ENCODE data around the gene KDM4B.

The KDM4B gene

DNA sequence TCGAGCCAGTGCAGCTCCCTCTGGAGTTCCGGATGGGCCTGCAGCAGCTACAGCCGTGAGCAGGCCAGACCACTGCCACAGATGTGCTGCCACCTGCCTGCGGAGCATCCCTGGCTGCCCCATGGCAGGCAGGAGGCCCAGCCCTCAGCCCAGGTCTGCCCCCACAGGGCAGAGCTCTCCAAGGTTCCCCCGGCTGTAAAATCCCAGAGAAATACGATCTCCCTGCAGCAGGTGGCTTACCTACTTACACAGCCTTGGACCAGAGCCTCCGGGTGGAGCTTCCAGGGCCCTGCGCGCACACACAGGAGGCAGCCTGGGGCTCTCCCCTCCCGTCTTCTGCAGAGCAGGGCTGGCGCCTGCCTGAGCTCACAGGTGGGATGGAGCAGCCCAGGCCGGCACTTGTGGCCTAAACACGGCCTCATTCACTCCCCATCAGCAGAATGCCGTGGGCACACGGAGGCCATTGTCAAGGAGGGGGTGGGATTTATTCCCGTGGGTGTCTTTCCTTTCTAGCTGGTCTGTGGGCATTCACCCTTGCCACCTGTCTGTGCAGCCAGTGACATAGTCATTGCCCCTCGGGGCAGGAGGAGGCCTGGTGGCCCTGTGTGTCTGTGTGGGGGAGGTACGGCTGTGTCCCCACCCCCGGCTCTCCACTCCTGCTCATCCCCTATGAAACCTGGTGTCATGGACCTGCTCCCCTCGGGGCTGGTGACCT is 118.0 kb downstream of the KDM4B start:
- no peak for DNase-seq (ENCODE audit: low read depth, low spot score)

DNA sequence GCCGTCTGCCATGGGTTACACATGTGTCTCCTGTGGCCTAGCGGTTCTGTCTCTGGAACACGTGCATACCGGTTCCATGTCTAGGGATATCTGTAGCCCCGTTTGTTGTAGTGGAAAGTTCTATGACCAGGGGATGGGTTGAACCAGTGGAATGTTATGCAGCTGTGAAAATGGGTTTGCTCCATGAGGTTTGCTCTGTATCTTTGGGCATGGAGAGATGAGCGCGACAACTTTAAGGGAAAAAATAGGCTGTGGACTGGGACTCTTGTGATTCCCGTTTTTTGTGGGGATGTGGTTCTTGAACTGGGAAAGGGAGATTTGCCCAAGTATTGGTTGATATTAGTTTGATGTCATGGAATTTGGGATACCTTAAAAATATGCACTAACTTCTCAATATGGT is 120.4 kb downstream of the KDM4B start:
- no peak for DNase-seq (ENCODE audit: low read depth, low spot score)

DNA sequence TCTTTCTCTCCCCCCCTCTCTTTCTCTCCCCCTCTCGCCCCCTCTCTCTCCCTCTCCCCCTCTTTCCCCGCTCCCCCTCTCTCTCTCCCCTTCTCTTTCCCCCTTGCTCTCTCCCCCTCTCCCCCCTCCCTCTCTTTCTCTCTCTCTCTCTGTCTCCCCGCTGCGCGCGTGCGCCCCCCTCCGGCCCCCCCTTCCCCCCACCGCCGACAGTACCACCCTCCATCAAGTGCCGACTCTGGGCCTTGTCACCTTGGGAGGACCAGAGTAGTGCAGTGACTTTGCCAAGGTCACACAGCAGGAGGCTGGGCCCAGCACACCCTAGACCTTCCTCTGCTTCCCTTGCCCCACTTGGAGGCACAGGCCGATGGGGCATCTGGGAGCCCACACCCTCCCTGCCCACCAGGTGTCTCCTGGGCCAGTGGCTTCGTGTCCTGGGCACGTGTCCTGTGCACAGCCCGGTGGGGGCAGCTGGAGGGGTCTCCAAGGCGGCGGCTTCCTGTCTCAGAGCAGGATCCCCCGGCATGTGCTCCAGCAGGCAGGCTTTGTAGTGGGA is 121.6 kb downstream of the KDM4B start:
- DNase-seq (ENCODE audit: low read depth, low spot score) = no peak

DNA sequence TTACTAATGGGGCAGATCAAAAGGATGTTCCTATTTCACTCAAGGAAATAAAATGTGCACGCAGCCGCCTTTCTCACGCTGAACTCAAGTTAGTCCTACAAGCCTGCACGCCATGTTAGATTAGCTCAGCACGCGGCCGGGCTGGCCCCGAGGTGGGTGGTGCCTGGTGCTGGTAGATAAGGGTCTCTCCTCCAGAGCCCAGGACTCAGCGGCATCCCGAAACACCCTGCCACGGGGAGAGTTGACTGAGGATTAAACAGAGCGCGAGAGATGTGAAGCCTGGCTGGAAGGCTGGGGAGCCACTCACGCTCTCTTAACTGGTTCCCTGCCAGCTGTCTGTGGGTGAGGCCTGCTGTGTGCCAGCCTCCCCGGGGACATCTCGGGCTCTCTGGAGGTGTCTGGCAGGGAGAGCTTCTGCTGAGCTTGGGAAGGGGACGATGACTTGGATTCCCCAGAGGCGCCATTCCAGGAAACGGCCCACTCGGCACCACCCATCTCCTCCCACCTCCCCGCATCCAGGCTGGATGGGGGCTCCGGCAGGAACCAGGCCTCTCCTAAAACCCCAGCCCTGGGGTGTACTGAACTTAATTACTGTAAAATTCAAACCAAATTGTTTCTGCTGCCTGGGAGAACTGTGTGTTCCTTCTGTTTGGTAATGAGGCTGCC is 122.2 kb downstream of the KDM4B start:
- DNase-seq (ENCODE audit: low read depth, low spot score) = no peak

DNA sequence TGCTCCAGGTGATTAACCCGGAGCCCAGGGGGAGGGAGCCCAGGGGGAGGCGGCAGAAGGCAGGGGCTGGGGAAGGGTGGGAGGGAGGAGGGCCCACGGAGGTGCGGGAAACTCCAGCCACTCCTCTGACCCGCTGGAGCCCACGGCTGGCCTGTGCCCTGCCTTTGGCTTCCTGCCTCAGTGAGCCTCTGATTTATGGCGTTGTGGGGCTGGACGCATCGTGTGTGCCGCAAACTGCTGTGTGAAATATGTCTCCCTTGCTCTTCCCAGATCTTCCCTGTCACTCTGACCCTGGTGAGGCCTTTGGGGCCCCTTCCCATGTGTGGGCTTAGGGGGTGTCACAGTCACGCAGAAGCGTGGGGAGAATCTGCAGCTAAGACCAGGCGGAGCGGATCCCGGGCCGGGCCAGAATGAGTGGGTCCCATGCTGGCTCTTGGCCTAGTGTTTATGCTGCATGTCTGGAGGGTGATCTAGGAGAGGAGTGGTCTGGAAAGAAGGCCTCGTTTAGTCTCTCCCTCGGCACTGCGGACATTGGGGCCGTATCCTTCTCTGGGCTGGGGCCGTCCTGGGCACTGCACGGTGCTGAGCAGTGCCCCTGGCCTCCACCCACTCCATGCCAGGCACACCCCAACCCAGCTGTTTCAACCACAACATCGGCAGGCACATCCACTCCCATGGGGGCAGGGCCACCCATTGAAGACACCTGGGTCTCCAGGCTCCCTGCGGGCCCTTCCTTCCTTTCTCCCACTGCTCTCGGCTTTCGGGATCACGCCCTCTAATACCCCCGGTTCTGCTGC is 123.0 kb downstream of the KDM4B start:
- no peak for DNase-seq (ENCODE audit: low read depth, low spot score)

DNA sequence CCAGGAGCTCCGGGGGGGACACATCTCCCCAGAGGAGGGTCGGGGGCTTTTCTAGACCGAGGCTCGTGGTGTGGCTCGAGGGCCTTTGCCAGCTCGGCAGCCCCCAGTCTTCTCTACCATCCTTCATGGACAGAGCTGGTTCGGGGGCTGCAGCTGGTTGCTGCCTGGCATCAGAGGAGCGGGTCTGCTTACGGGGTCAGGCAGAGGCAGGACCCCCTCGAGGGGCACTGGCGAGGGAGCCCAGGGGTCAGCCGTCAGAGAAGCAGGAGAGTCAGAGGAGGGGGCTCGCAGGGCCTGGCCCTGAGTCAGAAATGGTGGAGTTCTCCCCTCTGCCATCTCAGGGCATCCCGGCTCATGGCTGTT is 123.5 kb downstream of the KDM4B start:
- no peak for DNase-seq (ENCODE audit: low read depth, low spot score)

DNA sequence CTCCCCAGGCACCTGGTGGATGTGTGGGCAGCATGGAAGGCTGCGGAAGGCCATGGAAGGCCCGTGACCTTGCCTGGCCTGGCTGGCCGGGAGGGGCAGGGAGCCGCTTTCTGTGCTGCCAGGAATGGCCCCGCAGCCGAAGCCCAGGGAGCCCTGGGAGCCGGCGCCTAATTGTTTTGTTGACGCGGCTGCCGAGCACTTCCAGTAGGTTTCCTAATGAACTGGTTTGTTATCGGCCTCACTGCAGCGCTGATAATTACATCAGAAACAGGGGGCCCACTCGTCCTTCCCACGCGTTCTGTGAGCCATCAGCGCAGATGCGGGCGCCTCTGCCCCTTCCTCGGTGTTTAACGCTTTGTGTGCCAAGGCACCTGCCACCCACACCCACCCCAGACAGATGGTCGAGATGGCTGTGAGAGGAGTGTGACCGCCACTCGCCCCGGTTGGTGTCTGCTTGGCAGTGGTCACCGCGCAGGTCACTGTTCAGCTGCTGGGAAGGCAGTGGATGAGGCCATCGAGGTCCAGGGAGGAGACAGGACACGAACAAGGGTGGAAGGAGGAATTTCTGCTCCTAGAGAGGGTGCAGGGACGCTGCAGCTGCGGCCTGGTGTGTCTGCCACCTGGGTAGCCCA is 124.5 kb downstream of the KDM4B start:
- DNase-seq (ENCODE audit: low read depth, low spot score) = no peak

DNA sequence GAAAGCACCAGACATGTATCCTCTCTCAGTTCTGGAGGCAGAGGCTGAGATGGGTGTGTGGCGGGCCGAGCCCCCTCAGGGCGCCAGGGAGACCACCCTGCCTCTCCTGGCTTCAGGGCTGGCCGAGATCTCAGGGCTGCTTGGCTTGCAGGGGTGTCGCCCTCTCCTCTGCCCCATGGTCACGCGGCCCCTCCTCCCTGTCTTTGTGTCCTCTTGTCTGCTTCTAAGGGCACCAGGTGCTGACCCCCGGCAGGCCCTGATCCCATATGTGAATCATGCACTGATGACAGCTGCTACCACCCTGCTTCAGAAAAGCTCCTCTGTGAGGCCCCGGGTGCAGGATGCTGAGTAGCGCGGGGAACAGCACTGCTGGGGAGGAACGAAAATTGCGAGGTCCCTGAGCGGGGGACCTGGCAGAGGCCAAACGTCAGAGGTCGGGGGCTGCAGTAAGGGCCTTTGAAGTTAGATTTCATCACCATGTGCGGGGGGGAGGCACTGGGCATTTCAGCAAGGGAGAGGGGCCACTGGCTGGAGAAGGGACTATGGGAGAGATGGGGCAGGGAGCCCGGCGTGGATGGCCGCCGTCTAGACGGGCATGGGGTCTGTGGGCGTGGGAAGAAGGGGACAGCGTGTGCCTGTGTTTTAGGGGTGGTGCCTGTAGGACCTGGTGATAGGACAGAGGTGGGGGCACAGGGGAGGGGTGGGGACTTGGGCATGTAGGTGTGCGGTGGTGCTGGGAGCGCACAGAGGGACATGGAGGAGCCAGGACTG is 125.2 kb downstream of the KDM4B start:
- no peak for DNase-seq (ENCODE audit: low read depth, low spot score)

DNA sequence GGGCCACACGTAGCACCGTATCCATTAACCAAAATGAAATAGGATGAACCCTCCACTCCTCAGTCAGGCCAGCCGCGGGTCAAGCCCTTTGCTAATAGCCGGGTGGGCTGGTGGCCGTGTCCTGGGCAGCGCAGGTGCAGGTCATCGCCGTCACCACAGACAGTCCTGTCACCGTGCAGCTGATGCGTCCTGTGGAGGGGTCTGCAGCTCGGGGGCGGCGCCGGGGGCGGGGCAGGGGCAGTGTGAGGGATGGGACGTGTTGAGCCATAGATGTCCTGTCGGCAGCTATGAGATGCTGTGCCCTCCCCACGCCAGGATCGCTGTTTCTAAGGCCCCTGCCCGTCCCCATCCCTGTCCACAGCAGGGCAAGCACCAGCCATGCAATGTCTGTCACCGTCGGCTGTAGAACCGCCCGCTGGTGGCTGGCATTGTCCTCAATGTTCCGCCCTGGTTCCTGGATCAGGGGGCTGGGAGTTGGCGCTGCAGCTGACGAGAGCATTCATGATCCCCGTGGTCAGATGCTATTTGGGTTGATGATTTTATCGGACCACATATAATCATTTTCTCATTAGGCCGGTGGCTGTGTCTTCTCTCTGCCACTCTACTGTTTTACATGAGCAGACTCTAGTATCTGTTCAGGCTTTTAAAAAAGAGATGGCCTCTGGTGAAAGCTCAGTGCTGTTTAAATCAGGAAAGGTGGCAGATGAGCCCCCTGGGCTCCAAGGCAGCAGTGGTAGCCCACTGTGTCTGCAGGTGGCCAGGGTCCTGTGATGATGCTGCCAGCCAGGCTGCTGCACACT is 126.1 kb downstream of the KDM4B start:
- no peak for DNase-seq (ENCODE audit: low read depth, low spot score)

DNA sequence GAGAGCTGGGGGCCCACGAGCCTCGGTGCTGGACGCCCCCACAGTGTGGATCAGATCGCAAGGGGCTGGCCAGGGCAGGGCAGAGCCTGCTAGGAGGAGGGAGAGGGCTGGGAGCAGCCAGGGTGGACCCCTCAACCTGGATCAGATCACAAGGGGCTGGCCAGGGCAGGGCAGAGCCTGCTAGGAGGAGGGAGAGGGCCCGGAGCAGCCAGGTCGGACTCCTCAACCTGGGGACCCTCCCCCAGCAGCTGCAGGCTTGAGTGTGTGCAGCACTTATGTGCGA is 126.6 kb downstream of the KDM4B start:
- DNase-seq (ENCODE audit: low read depth, low spot score) = no peak

DNA sequence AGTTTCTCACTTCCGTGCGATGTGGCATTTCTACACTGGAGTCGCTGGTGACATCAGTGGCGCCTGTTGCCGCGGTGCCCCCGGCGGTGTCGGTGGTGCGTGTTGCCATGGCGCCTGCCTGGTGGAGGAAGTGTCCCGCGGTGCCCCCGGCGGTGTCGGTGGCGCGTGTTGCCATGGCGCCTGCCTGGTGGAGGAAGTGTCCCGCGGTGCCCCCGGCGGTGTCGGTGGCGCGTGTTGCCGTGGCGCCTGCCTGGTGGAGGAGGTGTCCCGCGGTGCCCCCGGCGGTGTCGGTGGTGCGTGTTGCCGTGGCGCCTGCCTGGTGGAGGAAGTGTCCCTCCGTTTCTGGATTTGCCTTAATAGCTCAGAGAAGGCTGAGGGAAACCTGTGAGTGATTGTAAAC is 127.6 kb downstream of the KDM4B start:
- no peak for DNase-seq (ENCODE audit: low read depth, low spot score)

DNA sequence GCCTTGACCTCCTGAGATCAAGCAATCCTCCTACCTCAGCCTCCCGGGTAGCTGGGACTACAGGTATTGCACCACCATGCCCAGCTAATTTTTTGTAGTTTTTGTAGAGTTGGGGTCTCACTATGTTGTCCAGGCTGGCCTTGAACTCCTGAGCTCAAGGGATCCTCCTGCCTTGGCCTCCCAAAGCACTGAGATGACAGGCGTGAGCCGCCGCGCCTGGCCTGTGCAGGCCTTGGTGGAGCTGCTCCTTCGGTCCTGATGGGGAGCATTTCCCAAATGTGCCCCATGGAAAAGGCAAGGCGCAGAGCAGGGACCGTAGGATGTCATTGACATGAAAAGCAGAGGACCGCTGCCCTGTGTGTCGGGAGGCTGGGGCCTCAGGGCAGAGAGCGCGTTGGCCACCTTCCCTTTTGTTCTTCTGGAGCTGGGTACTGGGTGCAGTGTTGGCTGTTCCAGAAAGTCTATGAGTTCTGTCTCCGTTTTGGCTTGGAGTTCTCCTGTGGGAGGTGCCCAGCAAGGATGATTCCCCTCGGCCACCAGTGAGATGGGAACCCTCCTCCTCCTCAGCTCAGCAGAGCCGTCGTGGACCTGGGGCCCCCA is 128.5 kb downstream of the KDM4B start:
- DNase-seq (ENCODE audit: low read depth, low spot score) = no peak

DNA sequence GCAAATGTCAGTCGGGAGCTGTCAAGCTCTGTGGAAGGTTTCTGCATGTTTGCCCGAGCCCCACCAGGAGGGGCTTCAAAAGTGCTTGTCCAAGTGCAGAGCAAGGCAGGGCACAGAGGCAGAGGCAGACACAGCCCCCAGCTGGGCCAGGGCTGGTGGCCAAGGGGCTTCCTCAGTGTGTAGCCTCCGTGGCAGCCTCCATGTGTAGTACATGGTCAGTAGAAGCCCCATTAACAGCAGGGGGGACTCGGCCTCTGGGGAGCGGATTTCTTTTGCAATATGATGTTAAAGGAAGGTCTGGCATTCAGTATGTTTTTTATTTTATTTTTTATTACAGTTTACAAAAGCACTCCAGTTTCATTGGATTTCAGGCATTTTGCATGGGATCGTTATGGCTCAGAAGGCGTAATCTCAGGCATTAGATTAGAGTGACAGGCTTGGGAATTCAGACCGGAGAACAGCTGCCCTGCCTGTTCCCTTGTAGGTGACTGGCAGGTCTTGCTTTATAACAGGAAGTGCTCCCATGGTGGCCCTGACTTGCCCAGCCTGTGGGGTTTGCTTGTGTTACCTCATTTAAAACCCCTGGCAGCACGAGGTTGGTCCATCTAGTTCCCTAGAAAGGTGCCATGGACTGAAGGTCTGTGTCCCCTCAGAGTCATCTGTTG is 129.2 kb downstream of the KDM4B start:
- DNase-seq (ENCODE audit: low read depth, low spot score) = no peak

DNA sequence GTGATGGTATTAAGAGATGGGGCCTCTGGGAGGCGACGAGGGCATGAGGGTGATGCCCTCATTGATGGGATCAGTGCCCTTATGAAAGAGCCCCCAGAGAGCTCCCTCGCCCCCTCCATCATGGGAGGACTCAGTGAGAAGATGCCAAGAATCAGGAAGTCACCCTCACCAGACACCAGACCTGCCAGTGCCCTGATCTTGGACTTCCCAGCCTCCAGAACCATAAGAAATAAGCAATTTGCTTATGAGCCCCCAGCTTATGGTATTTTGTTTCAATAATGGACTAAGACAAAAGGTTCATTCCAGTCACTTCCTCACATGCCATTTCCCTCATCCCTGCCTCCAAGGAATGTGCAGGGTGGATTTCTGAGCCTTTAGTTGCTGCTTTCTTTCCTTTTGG is 129.7 kb downstream of the KDM4B start:
- no peak for DNase-seq (ENCODE audit: low read depth, low spot score)

DNA sequence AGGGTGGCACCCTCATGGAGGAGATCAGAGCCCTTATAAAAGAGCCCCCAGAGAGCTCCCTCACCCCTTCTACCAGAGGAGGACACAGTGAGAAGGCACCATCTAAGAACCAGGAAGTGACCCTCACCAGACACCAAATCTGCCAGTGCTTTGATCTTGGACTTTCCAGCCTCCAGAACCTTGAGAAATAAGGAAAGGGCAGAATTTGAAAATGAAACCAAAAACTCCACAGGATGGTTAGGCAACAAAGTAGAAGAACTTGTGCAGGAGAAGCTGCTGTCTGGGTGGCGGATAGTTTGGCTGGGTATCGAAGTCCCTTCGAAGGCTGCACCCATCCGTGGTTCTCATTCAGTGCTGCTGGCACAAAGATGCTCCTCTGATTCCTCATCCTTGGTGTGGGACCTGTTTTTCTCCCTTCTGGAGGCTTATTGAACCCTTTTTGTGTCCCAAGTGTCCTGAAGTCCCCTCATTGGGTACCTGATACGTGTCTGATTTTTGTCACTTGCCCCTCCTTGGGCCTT is 130.8 kb downstream of the KDM4B start:
- DNase-seq (ENCODE audit: low read depth, low spot score) = no peak

DNA sequence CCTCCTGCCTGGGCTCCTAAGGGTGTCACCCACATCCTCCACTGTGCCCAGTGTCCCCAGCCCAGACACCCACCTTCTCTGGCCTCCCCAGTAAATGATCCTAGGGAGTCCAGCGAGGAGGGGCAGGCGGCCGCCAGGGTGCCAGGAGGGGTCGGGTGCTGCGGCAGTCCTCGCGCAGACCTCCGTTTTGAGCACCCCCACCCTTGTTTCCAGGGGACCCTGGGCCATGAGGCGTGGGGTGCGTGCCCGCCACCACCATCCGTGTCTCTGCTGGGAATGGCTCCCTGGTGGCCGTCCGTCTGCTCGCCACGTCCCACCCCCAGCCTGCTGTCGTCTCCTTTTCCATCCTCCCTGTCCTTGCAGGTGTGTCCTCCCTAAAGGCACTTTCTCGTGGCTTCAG is 133.0 kb downstream of the KDM4B start:
- DNase-seq (ENCODE audit: low read depth, low spot score) = no peak

DNA sequence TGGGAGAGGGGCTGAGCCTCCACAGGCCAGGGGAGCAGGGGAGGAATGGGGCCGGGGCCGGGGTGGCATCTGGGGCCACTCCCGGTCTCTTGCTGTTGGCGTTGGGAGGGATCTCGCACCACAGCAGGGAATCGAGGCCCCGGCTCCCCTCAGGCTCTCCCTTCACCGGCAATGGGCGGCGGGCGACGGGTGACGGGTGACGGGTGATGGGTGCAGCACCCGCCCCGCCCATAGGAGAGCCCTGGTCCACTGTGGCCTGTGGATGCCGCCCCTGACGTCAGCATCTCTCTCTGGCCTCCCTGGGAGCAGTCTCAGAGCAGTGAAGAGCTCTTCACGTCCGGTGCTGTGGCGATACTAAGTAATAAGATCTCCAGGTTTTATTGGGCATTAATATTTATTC is 133.6 kb downstream of the KDM4B start:
- DNase-seq (ENCODE audit: low read depth, low spot score) = no peak

DNA sequence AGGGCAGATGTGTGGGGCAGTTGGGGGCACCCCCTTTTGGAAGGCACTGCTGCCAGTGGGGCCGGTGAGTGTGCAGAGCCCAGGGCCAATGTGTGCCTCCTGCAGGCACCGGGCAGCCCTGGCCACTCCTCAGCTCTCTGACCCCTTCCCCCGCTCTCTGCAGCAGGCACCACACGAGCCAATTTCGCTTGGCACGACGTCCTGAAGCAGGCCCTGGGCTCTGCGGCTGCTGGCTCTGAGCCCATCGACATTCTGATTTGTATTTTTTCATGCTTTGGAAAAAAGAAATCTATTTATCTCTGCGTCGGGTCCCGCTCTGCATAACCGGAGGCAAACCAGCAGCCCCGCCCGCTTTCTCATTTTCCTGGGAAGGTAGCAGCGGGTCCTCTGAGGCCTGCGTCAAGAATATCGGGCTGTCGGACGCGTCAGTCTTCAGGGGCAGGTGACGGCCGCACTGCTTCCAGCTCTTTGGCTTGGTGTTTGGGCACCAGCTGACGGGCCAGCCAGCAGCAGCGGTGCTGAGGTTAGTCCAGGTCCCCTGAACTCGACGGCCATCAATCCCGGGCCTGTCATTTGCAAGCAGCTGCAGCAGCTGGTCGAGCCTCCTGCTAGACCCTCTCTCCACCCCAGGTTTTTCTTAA is 134.3 kb downstream of the KDM4B start:
- DNase-seq (ENCODE audit: low read depth, low spot score) = no peak

DNA sequence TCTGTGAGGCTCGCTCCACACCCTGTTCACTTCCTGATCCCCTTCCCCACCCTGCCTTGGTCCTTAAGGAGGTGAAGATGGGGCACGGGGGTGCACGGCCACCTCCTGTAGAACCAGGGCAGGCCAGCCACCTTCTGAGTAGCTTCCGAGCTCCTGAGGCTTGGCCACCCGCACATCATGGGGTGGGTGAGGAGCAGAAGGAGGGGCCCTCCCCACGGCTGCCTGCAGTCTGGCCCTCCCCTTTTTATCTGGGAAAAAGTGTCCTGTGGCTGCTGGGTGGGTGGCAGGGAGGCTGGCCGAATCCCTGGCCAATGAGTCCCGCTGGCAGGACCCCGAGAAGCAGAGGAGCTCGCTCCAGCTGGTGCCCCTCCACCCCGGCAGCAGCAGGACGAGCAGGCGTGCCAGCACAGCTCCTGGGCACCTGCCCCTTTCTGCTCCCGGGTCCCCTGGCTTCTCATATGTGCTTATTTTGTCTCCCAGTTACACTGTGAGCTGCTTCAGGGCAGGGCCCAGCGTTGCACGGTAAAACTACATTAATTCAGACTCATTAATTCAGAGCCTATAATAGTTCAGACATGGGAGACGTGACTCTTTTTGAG is 135.0 kb downstream of the KDM4B start:
- no peak for DNase-seq (ENCODE audit: low read depth, low spot score)

Data from activated naive CD8-positive, alpha-beta T cell treated with anti-CD3 and anti-CD28 coated beads, Interleukin-2, amount 50 U/mL, for 16 hours (primary cell).